ACC112 (cell line): ENCODE measurements around the gene TRAPPC4.
"Not testable (repeated sequence)": the region's sequence is repeated elsewhere in the genome, so short reads cannot be mapped to it uniquely, and the experiment has no call there.

Experiments
- H2AFZ ChIP-seq: fragments of 200-600 bp; sonication (generic); one replicate; pipeline ENCODE4 v1.6.0; 2017; ENCODE audit warnings: antibody characterized with exemption, low read length; ENCODE audit not compliant: unreplicated experiment
- H3K27ac ChIP-seq: fragments of 200-600 bp; sonication (generic); 2 replicates; pipeline ENCODE4 v1.5.1; 2014; ENCODE audit warnings: low read depth, mild to moderate bottlenecking, antibody characterized with exemption, low read length, moderate library complexity
- H3K27me3 ChIP-seq: fragments of 200-600 bp; sonication (generic); 2 replicates; pipeline ENCODE4 v1.6.1; 2014; ENCODE audit warnings: mild to moderate bottlenecking, antibody characterized with exemption, low read length, moderate library complexity, mixed read lengths; ENCODE audit not compliant: insufficient read depth
- H3K36me3 ChIP-seq: fragments of 200-600 bp; sonication (generic); 2 replicates; pipeline ENCODE4 v1.6.1; 2016; ENCODE audit warnings: mild to moderate bottlenecking, antibody characterized with exemption, low read length, moderate library complexity, mixed read lengths; ENCODE audit not compliant: insufficient read depth
- H3K4me1 ChIP-seq: fragments of 200-600 bp; sonication (generic); one replicate; pipeline ENCODE4 v1.6.1; 2016; ENCODE audit warnings: low read length, mixed read lengths; ENCODE audit not compliant: insufficient read depth, unreplicated experiment, control insufficient read depth
- H3K4me3 ChIP-seq: fragments of 200-600 bp; sonication (generic); 2 replicates; pipeline ENCODE4 v1.5.1; 2014; ENCODE audit warnings: mild to moderate bottlenecking, low read depth, low read length
- H3K79me2 ChIP-seq: fragments of 200-600 bp; sonication (generic); one replicate; pipeline ENCODE4 v1.6.0; 2016; ENCODE audit warnings: low read length; ENCODE audit not compliant: control insufficient read depth, unreplicated experiment, insufficient read depth

The TRAPPC4 gene

DNA sequence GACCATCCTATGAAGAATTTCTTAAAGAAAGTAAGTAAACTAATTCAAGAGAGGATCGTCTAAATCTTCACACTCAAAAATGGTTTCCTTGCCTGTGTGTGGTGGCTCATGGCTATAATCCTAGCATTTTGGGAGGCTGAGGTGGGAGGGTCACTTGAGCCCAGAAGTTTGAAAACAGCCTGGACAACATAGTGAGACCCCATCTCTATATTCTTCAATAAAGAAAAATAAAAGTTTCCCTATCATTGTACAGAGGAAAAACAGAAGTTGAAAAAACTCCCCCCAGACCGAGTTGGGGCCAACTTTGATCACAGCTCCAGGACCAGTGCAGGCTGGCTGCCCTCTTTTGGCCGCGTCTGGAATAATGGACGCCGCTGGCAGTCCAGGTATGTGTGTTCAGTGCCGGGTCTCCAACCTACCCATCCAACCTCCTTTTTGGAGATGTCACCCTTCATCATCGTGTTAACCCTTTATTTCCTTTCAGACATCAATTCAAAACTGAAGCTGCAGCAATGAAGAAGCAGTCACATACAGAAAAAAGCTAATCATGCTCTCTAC lies 3.4 kb upstream of the TRAPPC4 start:
- H3K79me2 ChIP-seq, result peaks cover 43% of the 10 kb centered on the region

DNA sequence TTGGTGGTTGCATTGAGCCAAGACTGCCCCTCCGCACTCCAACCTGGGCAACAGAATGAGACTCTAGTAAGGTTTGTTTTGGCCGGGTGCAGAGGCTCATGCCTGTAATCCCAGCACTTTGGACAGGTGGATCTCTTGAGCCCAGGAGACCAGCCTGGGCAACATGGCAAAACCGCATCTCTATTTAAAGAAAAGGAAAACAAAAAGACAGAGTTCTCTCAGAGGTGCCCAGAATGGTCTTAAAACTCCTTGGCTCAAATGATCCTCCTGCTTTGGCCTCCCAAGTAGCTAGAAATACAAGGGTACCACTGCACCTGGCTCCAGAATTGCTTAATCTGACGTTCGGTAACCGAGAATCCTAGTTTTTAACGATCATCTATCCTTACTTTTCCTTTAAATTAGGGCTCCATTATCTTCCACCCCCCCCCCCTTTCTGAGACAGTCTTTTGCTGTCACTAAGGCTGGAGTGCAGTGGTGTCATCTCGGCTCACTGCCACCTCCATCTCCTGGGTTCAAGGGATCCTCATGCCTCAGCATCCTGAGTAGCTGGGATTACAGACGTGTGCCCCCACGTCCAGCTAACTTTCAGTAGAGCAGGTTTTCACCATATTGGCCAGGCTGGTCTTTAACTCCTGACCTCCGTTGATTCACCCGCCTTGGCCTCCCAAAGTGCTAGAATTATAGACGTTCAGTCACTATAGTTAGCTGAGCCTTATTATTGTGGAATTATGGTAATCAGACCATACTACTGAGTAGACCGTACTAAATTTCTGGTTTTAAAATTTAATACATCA lies 2.2 kb upstream of the TRAPPC4 start:
- H2AFZ ChIP-seq, result no peak overlapping the region
- peaks cover 29% of the 10 kb centered on the region for H3K4me1 ChIP-seq
- H3K79me2 ChIP-seq, result peaks cover 51% of the 10 kb centered on the region
- H3K27me3 ChIP-seq, result no peaks in the 10 kb centered on the region
- peak overlapping the region; percentile 71 for H3K27ac ChIP-seq
- peak overlapping the region; percentile 88 for H3K4me3 ChIP-seq
- H3K36me3 ChIP-seq, result peaks cover 40% of the 10 kb centered on the region

More for the DNA sequence above, 3.4 kb upstream of the TRAPPC4 start:
- Histone ChIP-seq H3K36me3 (peaks cover 38% of the 10 kb centered on the region), H3K4me3 (no peak overlapping the region), H3K27ac (no peak overlapping the region), H3K4me1 (peaks cover 22% of the 10 kb centered on the region), H3K27me3 (no peaks in the 10 kb centered on the region), H2AFZ (no peak overlapping the region)

DNA sequence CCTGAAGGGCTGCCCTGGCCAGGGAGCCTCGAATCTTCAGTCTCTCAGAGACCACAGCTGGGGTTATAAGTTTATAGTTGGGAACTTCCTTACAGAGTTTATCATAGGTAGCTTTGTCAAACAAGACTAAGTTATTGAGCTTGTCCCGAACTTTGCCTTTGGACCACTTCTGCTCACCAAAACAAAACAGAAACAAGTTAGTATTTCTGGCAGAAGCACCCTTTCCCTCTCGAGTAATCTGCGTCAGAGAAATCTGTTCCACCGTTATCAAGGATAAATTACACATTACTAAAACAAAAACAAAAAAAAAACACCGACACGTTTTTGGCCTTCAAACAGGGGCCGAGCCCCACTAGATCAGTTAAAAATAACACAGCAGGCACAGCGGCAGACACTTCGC lies 1.2 kb upstream of the TRAPPC4 start:
- peak overlapping the region; percentile 88 for H3K4me3 ChIP-seq
- H3K79me2 ChIP-seq, result peaks cover 53% of the 10 kb centered on the region
- not testable (repeated sequence) for H2AFZ ChIP-seq, H3K27me3 ChIP-seq
- peaks cover 42% of the 10 kb centered on the region for H3K36me3 ChIP-seq
- H3K27ac ChIP-seq, result peak overlapping the region; percentile 71
- peaks cover 30% of the 10 kb centered on the region for H3K4me1 ChIP-seq

DNA sequence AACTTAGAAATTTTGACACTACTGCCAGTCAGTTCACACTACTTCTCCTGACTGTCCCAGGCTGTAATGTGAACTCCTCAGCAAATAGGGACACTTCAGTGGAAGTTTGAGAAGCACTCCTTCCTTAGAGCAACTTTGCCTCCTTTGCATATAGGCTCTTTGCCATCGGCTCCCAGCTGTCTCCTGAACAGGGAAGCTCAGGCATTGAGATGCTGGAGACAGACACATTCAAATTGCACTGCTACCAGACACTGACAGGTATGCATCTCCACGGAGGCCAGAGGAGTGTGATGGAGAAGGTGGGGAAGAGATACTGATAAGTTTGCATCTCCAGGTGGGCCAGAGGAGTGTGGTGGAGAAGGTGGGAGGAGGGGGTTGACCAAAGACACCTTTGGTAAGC lies 1.4 kb downstream of the TRAPPC4 start:
- peaks cover 33% of the 10 kb centered on the region for H3K36me3 ChIP-seq
- H3K79me2 ChIP-seq, result peaks cover 53% of the 10 kb centered on the region
- no peak overlapping the region for H2AFZ ChIP-seq
- no peak overlapping the region for H3K27ac ChIP-seq
- H3K4me3 ChIP-seq, result peak overlapping the region; percentile 88
- H3K4me1 ChIP-seq, result peaks cover 43% of the 10 kb centered on the region
- no peaks in the 10 kb centered on the region for H3K27me3 ChIP-seq

DNA sequence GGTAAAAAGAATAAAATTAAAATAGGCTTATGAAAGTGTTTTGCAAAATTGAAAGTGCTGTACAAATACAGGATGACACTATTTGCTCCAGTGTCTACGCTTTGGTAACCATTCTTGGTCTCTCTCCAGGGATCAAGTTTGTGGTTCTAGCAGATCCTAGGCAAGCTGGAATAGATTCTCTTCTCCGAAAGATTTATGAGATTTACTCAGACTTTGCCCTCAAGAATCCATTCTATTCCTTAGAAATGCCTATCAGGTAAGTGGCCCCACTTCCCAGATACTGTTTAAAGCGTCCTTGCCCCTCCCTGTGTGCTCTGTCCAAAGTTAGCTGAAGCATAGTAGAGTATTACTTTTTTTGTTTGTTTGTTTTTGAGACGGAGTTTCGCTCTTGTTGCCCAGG lies 3.1 kb downstream of the TRAPPC4 start:
- peaks cover 39% of the 10 kb centered on the region for H3K79me2 ChIP-seq
- H3K4me1 ChIP-seq, result peaks cover 33% of the 10 kb centered on the region
- no peak overlapping the region for H3K27ac ChIP-seq
- no peak overlapping the region for H2AFZ ChIP-seq
- no peaks in the 10 kb centered on the region for H3K27me3 ChIP-seq
- H3K36me3 ChIP-seq, result peaks cover 19% of the 10 kb centered on the region
- H3K4me3 ChIP-seq, result no peak overlapping the region

DNA sequence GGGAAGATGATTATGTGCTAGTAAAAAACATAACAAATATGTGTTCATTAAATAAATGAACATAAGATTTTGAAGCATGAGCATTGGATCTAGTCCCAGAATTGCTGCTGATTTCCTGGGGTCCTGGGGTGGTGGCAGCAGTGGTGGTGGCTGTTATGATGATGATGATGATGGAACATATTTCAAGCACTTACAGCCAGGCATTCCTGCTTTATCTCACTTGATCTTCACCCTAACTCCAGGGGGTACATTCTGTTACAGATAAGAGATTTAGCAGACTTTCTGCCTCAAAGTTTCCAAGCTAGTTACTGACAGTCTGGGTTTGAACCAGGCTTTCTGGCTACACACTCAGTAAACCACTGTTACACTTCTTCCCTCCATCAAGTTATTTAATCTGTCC lies 5.2 kb downstream of the TRAPPC4 start:
- no peak overlapping the region for H3K4me3 ChIP-seq
- peaks cover 22% of the 10 kb centered on the region for H3K79me2 ChIP-seq
- H3K4me1 ChIP-seq, result peaks cover 27% of the 10 kb centered on the region
- no peaks in the 10 kb centered on the region for H3K27me3 ChIP-seq
- H3K27ac ChIP-seq, result peak overlapping the region; percentile 41
- 0 out of 2 replicates have a peak, but pooled peaks cover 14% of the 10 kb centered on the region for H3K36me3 ChIP-seq
- H2AFZ ChIP-seq, result no peak overlapping the region

DNA sequence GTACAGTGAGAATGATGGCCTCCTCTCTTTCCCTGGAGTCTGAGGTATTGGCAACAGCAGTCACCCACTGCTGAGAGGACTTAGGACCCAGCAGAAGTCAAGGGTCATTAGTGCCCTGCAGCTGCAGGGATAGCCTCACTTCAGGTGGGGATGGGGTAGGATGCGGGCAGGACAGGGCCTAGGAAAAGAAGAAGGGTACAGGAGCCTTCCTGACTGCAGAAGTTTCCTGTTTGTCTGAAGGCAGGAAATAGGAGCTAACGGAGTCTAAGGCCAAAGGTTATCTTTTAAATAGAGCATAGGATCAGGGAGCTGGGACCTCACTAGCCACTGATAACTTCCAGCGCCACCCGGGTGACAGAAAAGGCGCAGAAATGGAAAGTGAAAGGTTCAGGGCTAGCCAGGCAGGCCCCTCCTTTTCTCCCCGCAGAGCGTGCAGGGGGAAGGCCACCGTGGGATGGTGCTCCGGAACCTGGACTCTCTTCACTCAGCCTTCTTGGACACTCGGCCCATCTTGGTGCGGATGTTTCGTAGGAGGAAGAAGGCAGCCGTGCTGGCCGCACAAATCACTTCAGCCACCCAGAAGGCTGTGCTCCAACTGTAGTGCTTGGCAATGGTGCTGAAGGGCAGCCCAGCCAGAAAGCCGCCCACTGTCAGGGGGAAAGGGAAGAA lies 6.0 kb downstream of the TRAPPC4 start:
- Histone ChIP-seq H3K4me3 (no peak overlapping the region), H3K27me3 (no peaks in the 10 kb centered on the region), H3K36me3 (0 out of 2 replicates have a peak, but pooled peaks cover 14% of the 10 kb centered on the region), H2AFZ (no peak overlapping the region), H3K27ac (no peak overlapping the region), H3K4me1 (peaks cover 27% of the 10 kb centered on the region), H3K79me2 (peaks cover 15% of the 10 kb centered on the region)

DNA sequence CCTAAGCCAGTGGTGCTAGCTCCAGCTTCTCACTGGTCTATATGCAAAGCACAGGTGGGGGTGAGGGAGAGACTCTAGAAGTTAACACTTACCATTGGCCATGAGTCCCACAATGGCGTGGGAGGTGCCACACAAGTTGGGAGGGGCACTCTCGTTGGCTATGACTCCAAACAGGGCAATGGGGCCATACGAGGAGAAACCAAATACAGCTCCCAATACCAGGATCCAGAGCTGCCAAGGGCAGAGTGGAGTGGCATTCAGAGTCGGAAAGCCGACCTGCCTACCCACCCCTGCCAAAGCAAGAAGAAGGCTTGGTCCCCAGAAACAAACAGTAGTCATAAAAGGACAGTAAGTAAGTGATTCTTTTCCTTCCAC lies 6.5 kb downstream of the TRAPPC4 start:
- Histone ChIP-seq H3K79me2 (peaks cover 10% of the 10 kb centered on the region), H3K27ac (no peak overlapping the region), H2AFZ (no peak overlapping the region), H3K4me1 (peaks cover 22% of the 10 kb centered on the region), H3K36me3 (0 out of 2 replicates have a peak, but pooled peaks cover 14% of the 10 kb centered on the region), H3K4me3 (no peak overlapping the region), H3K27me3 (no peaks in the 10 kb centered on the region)

DNA sequence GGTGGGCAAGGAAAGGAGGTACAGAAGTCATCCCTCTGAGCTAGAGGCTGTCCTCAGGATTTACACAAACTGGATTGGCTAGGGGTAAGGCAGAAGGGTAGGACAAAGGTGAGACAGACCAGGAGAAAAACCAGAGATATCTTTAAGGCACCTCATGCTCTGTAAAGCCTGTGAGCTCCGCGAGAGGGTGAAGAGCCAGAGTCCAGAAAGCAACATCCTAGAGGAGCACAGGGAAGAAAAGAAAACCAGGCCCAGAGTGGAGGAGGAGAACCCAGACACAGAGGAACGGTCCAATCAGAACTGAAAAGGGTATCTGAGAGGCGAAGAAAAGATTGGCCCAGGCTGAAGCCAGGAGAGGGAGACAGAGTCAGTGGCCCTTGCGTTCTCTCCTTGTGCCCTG lies 7.0 kb downstream of the TRAPPC4 start:
- H3K27me3 ChIP-seq, result no peaks in the 10 kb centered on the region
- H3K27ac ChIP-seq, result no peak overlapping the region
- H3K4me1 ChIP-seq, result peaks cover 19% of the 10 kb centered on the region
- H3K36me3 ChIP-seq, result 0 out of 2 replicates have a peak, but pooled peaks cover 14% of the 10 kb centered on the region
- no peak overlapping the region for H3K4me3 ChIP-seq
- H2AFZ ChIP-seq, result no peak overlapping the region
- H3K79me2 ChIP-seq, result peaks cover 7% of the 10 kb centered on the region

DNA sequence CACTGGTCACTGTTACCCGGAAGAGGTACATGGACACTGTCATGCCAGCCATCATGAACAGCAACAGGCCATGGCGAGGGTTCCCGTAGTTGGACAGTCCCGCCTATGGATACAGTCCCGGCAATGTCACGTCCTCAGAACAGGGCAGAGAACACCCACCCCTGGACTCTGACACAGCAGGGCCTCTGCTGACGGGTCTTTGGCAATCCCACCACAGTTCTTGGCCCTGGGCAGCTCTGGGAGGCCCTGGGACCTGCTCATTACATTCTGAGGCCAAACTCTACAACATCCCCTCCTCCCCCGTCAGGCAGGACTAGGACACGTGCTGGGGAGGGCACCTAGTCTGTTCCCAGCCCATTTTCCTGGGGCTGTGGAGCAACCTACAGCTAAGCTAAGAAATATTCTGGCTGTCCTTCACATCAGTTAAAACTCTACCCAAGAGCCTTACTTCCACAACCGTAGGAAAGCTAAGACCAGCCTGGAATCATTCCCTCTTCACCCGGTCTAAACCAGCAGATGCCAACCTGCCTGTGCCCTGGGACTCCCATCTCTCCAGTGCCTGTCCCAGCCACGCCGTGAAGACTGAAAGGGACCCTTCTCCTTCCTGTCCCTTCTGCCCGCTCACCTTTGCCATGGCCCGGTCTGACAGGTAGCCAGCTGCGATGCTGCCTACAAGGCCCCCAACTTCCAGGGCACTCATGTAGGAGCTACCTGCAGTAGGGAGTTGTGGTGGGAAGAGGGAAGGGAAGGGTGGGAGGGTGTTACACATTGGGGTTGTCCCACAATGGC lies 7.6 kb downstream of the TRAPPC4 start:
- H3K4me1 ChIP-seq, result peaks cover 17% of the 10 kb centered on the region
- H3K27ac ChIP-seq, result no peak overlapping the region
- H3K4me3 ChIP-seq, result no peak overlapping the region
- peaks cover 4% of the 10 kb centered on the region for H3K79me2 ChIP-seq
- no peak overlapping the region for H2AFZ ChIP-seq
- 0 out of 2 replicates have a peak, but pooled peaks cover 14% of the 10 kb centered on the region for H3K36me3 ChIP-seq
- H3K27me3 ChIP-seq, result no peaks in the 10 kb centered on the region
